H9 (cell line): ENCODE measurements around the gene DPYD. TPM values are rescaled to one million over a fixed set of nuclear protein-coding genes. Genes with fewer than 3 reads are reported as not detected.

Experiments
- DNase-seq: peaks from one replicate; pipeline ENCODE4 v3.0.0-alpha.2; 2017
- H2AFZ ChIP-seq: one replicate; pipeline ENCODE4 v1.6.1; 2013; ENCODE audit warnings: mild to moderate bottlenecking, low read length, control low read depth, moderate library complexity
- H2AK5ac ChIP-seq: 2 replicates; pipeline ENCODE4 v1.6.1; 2013; ENCODE audit warnings: low read length, control low read depth, mixed read lengths; ENCODE audit not compliant: insufficient read length
- H2BK120ac ChIP-seq: one replicate; pipeline ENCODE4 v1.6.1; 2013; ENCODE audit warnings: low read depth, mild to moderate bottlenecking, low read length, control low read depth, inconsistent platforms; ENCODE audit not compliant: poor library complexity, severe bottlenecking
- H2BK12ac ChIP-seq: 2 replicates; pipeline ENCODE4 v1.6.1; 2013; ENCODE audit warnings: low read length, control low read depth, mixed read lengths, low read depth; ENCODE audit not compliant: insufficient read length
- H2BK15ac ChIP-seq: 2 replicates; pipeline ENCODE4 v1.6.1; 2013; ENCODE audit warnings: low read depth, low read length, control low read depth
- H2BK20ac ChIP-seq: one replicate; pipeline ENCODE4 v1.6.1; 2013; ENCODE audit warnings: low read depth, mild to moderate bottlenecking, low read length, control low read depth, inconsistent platforms; ENCODE audit not compliant: poor library complexity, severe bottlenecking
- H2BK5ac ChIP-seq: 2 replicates; pipeline ENCODE4 v1.6.1; 2013; ENCODE audit warnings: low read length, control low read depth, mixed read lengths; ENCODE audit not compliant: insufficient read length
- H3K14ac ChIP-seq: 2 replicates; pipeline ENCODE4 v1.6.1; 2013; ENCODE audit warnings: low read length, control low read depth; ENCODE audit not compliant: insufficient read depth
- H3K18ac ChIP-seq: 2 replicates; pipeline ENCODE4 v1.6.1; 2013; ENCODE audit warnings: low read depth, mild to moderate bottlenecking, mixed read lengths, low read length, control low read depth; ENCODE audit not compliant: insufficient read length
- H3K23ac ChIP-seq: 2 replicates; pipeline ENCODE4 v1.6.1; 2013; ENCODE audit warnings: low read length, control low read depth, mixed read lengths, low read depth; ENCODE audit not compliant: insufficient read length
- H3K23me2 ChIP-seq: 2 replicates; pipeline ENCODE4 v1.6.1; 2013; ENCODE audit warnings: low read depth, mild to moderate bottlenecking, mixed read lengths, low read length, control low read depth; ENCODE audit not compliant: insufficient read length, poor library complexity, severe bottlenecking
- H3K27ac ChIP-seq: 2 replicates; pipeline ENCODE4 v1.5.1; 2013; ENCODE audit warnings: low read length, control low read depth, mixed read lengths, low read depth; ENCODE audit not compliant: insufficient read length
- H3K27me3 ChIP-seq: 2 replicates; pipeline ENCODE4 v1.6.1; 2013; ENCODE audit warnings: low read length, control low read depth, inconsistent platforms; ENCODE audit not compliant: insufficient read depth
- H3K4ac ChIP-seq: 2 replicates; pipeline ENCODE4 v1.6.1; 2013; ENCODE audit warnings: low read depth, mild to moderate bottlenecking, control low read depth, inconsistent platforms, low read length, moderate library complexity
- H3K4me1 ChIP-seq: 2 replicates; pipeline ENCODE4 v1.6.1; 2013; ENCODE audit warnings: low read length, control low read depth, inconsistent platforms; ENCODE audit not compliant: insufficient read depth
- H3K4me2 ChIP-seq: 2 replicates; pipeline ENCODE4 v1.6.1; 2013; ENCODE audit warnings: low read length, control low read depth, mixed read lengths; ENCODE audit not compliant: insufficient read length, insufficient read depth
- H3K56ac ChIP-seq: 2 replicates; pipeline ENCODE4 v1.6.1; 2013; ENCODE audit warnings: low read depth, mild to moderate bottlenecking, mixed read lengths, low read length, control low read depth; ENCODE audit not compliant: insufficient read length
- H3K79me1 ChIP-seq: 2 replicates; pipeline ENCODE4 v1.6.1; 2013; ENCODE audit warnings: low read depth, mild to moderate bottlenecking, moderate library complexity, low read length, control low read depth, inconsistent platforms; ENCODE audit not compliant: insufficient read depth, poor library complexity, severe bottlenecking
- H3K79me2 ChIP-seq: 2 replicates; pipeline ENCODE4 v1.6.1; 2013; ENCODE audit warnings: low read length, control low read depth, inconsistent platforms; ENCODE audit not compliant: insufficient read depth
- H3K9ac ChIP-seq: 2 replicates; pipeline ENCODE4 v1.6.1; 2013; ENCODE audit warnings: low read length, control low read depth, mixed read lengths; ENCODE audit not compliant: insufficient read length; ENCODE audit errors: extremely low read depth
- H3K9me3 ChIP-seq: one replicate; pipeline ENCODE4 v1.6.1; 2013; ENCODE audit warnings: low read depth, low read length, inconsistent platforms; ENCODE audit not compliant: control insufficient read depth
- H3T11ph ChIP-seq: one replicate; pipeline ENCODE4 v1.6.1; 2013; ENCODE audit warnings: mild to moderate bottlenecking, low read length, control low read depth, inconsistent platforms
- H4K20me1 ChIP-seq: one replicate; pipeline ENCODE4 v1.6.1; 2013; ENCODE audit not compliant: control insufficient read depth, insufficient read length, insufficient read depth
- H4K5ac ChIP-seq: 2 replicates; pipeline ENCODE4 v1.6.1; 2013; ENCODE audit warnings: low read depth, mild to moderate bottlenecking, mixed read lengths, low read length, control low read depth; ENCODE audit not compliant: insufficient read length
- H4K8ac ChIP-seq: replicated peaks from 2 replicates; pipeline ENCODE4 v1.6.1; 2013; ENCODE audit warnings: low read length, control low read depth, mixed read lengths, low read depth; ENCODE audit not compliant: insufficient read length
- H4K91ac ChIP-seq: 2 replicates; pipeline ENCODE4 v1.6.1; 2013; ENCODE audit warnings: low read depth, mild to moderate bottlenecking, moderate library complexity, mixed read lengths, low read length, control low read depth; ENCODE audit not compliant: insufficient read length
- H3K27ac Mint-ChIP-seq, 3 experiments: 2 replicates in 2 of 3; 3 replicates in 1 of 3; pipeline ENCODE4 v1.8.0; 2020 to 2021; ENCODE audit warnings: mixed read lengths in 3 of 3, mild to moderate bottlenecking in 1 of 3, moderate library complexity in 1 of 3
- H3K27me3 Mint-ChIP-seq: 2 replicates; pipeline ENCODE4 v1.8.0; 2021; ENCODE audit warnings: low read depth, mild to moderate bottlenecking, moderate library complexity, mixed read lengths
- H3K36me3 Mint-ChIP-seq, 3 experiments: 2 replicates in 2 of 3; 3 replicates in 1 of 3; pipeline ENCODE4 v1.8.0; 2020 to 2021; ENCODE audit warnings: low read depth in 3 of 3, mixed read lengths in 3 of 3; ENCODE audit not compliant: insufficient read depth in 1 of 3
- H3K4me1 Mint-ChIP-seq, 2 experiments: 2 replicates each; pipeline ENCODE4 v1.8.0; 2020; ENCODE audit warnings: mixed read lengths in 2 of 2
- H3K4me3 Mint-ChIP-seq, 2 experiments: 2 replicates in 1 of 2; 3 replicates in 1 of 2; pipeline ENCODE4 v1.8.0; 2020 to 2021; ENCODE audit warnings: mild to moderate bottlenecking in 2 of 2, mixed read lengths in 2 of 2, moderate library complexity in 1 of 2
- H3K9me3 Mint-ChIP-seq, 2 experiments: 2 replicates in 1 of 2; 3 replicates in 1 of 2; pipeline ENCODE4 v1.8.0; 2020; ENCODE audit warnings: mild to moderate bottlenecking in 2 of 2, mixed read lengths in 2 of 2, moderate library complexity in 1 of 2
- WGBS: extraction: QIAGEN DNeasy Blood & Tissue Kit; methylation state at CpG from one replicate; pipeline ENCODE4 v1.1.7; 2013; ENCODE audit warnings: missing lambda C conversion rate, low lambda C conversion rate, mixed read lengths; ENCODE audit not compliant: insufficient read length; ENCODE audit errors: extremely low coverage; 5-methylcytosine and 5-hydroxymethylcytosine counted together
- total RNA-seq: library from RNA; stranded (reverse); gene quantifications from 2 replicates; pipeline ENCODE4 v1.2.1, GENCODE V29; 2021
- TF ChIP-seq, protein P1 (sequence below): fragments of 200-600 bp; sonication (generic); conservative IDR thresholded peaks from 3 replicates; pipeline ENCODE4 v1.8.0; 2021; ENCODE audit warnings: antibody characterized with exemption, mild to moderate bottlenecking

Gene DPYD
- total RNA-seq, 1 experiment from 2014 or later: 0.37 TPM

DNA sequence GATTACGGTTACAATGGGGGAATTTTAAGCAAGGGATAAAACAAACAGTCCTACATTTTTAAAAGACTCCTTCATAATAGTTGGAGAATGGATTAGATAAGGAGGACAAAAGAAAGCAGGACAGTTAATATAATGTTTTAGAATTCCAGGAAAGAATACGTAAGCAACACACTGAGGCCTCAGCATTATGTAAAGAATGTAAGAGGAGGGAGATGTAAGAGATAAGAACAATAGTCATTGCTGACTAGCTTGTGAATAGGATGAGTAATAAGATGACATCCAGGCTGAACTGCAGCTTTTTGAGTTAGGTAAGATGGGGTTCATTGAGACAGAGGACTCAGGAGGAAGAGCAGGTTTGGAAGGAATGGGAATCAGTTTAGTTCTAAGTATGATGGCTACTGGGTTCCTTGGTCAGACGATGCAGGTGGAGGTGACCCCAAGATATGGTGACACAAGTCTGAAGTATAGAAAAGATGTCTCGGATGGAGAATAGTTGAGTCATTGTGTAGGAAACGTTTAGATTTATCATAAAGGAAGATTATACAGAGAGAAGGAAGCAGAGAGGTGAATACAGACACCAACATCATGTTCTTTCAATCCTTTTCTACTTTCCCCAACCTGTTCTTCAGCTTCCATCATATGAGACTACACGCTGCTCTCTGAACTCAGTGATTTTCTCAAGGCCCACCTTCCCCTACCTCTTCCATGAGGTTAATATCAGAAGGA, 826.4 kb downstream of the DPYD start:
- H3K23me2 ChIP-seq: no peaks in the 10 kb centered on the region
- no peaks in the 10 kb centered on the region for H3K79me2 ChIP-seq
- DNase-seq: no peak
- no peak overlapping the region for H3T11ph ChIP-seq
- H4K20me1 ChIP-seq: no peaks in the 10 kb centered on the region
- H2BK120ac ChIP-seq: no peak overlapping the region
- peaks cover 2% of the 10 kb centered on the region; the same call in 1 of the 2 replicates for H3K4me1 ChIP-seq
- no peak overlapping the region for H4K91ac ChIP-seq
- H3K4ac ChIP-seq: no peak overlapping the region
- no peak overlapping the region for H3K14ac ChIP-seq
- Mint-ChIP-seq H3K36me3 (peaks cover 0 to 6% (median 2%) of the 10 kb centered on the region in 3 experiments; a peak in 2 of 7 replicates), H3K27ac (no peak overlapping the region), H3K4me1 (peaks cover 2 to 10% of the 10 kb centered on the region in 2 experiments), H3K27me3 (no peaks in the 10 kb centered on the region), H3K9me3 (peaks cover 2 to 3% of the 10 kb centered on the region in 2 experiments; a peak in 3 of 5 replicates), H3K4me3 (no peak overlapping the region)
- no peak overlapping the region for H2BK20ac ChIP-seq
- H3K9me3 ChIP-seq: no peaks in the 10 kb centered on the region
- H2BK12ac ChIP-seq: no peak overlapping the region
- no peaks in the 10 kb centered on the region for H3K79me1 ChIP-seq
- 100% methylated on average over 2 of the region's 6 CpGs for WGBS
- no peak overlapping the region for H3K4me2 ChIP-seq
- H4K5ac ChIP-seq: no peak overlapping the region
- no peak overlapping the region for H3K9ac ChIP-seq
- H3K56ac ChIP-seq: no peak overlapping the region
- no peaks in the 10 kb centered on the region for H3K27me3 ChIP-seq
- H2BK5ac ChIP-seq: no peak overlapping the region
- no peak overlapping the region for H3K18ac ChIP-seq
- H2AK5ac ChIP-seq: no peak overlapping the region
- no peak overlapping the region for H2BK15ac ChIP-seq
- TF ChIP-seq, protein P1, sequence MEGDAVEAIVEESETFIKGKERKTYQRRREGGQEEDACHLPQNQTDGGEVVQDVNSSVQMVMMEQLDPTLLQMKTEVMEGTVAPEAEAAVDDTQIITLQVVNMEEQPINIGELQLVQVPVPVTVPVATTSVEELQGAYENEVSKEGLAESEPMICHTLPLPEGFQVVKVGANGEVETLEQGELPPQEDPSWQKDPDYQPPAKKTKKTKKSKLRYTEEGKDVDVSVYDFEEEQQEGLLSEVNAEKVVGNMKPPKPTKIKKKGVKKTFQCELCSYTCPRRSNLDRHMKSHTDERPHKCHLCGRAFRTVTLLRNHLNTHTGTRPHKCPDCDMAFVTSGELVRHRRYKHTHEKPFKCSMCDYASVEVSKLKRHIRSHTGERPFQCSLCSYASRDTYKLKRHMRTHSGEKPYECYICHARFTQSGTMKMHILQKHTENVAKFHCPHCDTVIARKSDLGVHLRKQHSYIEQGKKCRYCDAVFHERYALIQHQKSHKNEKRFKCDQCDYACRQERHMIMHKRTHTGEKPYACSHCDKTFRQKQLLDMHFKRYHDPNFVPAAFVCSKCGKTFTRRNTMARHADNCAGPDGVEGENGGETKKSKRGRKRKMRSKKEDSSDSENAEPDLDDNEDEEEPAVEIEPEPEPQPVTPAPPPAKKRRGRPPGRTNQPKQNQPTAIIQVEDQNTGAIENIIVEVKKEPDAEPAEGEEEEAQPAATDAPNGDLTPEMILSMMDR: no peak
- no peak overlapping the region for H3K23ac ChIP-seq
- H2AFZ ChIP-seq: no peak overlapping the region
- H3K27ac ChIP-seq: no peak overlapping the region
- H4K8ac ChIP-seq: no peak overlapping the region
